Sigmoid colon (tissue), 7 donors: ENCODE results near the gene PJVK. TPM values are rescaled to one million over a fixed set of nuclear protein-coding genes. Genes with fewer than 3 reads are reported as not detected.

Source experiments
- DNase-seq: peaks from one replicate; pipeline ENCODE4 v3.0.0-alpha.2; 2019
- H3K27ac ChIP-seq, 4 donors: fragments of 200-600 bp; sonication (generic); one replicate each; pipeline ENCODE4 v1.5.1; 2016 to 2019; ENCODE audit warnings: mild to moderate bottlenecking in 1 of 4
- H3K27me3 ChIP-seq, 3 donors: fragments of 200-600 bp; sonication (generic); one replicate each; pipeline ENCODE4 v1.5.1; 2019; ENCODE audit warnings: mild to moderate bottlenecking in 1 of 3
- H3K36me3 ChIP-seq, 4 donors: fragments of 200-600 bp; sonication (generic); one replicate each; pipeline ENCODE4 v1.5.1; 2016 to 2019
- H3K4me1 ChIP-seq, 4 donors: fragments of 200-600 bp; sonication (generic); one replicate each; pipeline ENCODE4 v1.5.1; 2017 to 2019
- H3K4me3 ChIP-seq, 4 donors: fragments of 200-600 bp; sonication (generic); one replicate each; pipeline ENCODE4 v1.5.1; 2017 to 2019; ENCODE audit warnings: mild to moderate bottlenecking in 2 of 4, moderate library complexity in 1 of 4
- H3K9me3 ChIP-seq, 4 donors: fragments of 200-600 bp in 3 of 4; sonication (generic) in 3 of 4; one replicate each; pipeline versions ENCODE4 v1.5.1 to v1.6.1; 2013 to 2019
- CTCF ChIP-seq, 4 experiments: fragments of 450-650 bp in 3 of 4; fragments of 200-600 bp in 1 of 4; IDR thresholded peaks; one replicate each; pipeline ENCODE4 v1.5.1; 2016 to 2019; ENCODE audit warnings: antibody characterized with exemption in 4 of 4, mild to moderate bottlenecking in 3 of 4, moderate library complexity in 2 of 4
- EP300 ChIP-seq, 4 donors: sonication (generic); formaldehyde crosslinking; IDR thresholded peaks; one replicate each; pipeline ENCODE4 v1.6.1; 2017; ENCODE audit warnings: antibody characterized with exemption in 4 of 4
- POLR2A ChIP-seq, 2 donors: fragments of 450-650 bp; IDR thresholded peaks; one replicate each; pipeline ENCODE4 v1.6.1; 2016; ENCODE audit warnings: antibody characterized with exemption in 2 of 2, mild to moderate bottlenecking in 2 of 2, moderate library complexity in 2 of 2
- POLR2AphosphoS5 ChIP-seq, 4 donors: sonication (generic); formaldehyde crosslinking; IDR thresholded peaks; one replicate each; pipeline ENCODE4 v1.6.1; 2017; ENCODE audit warnings: antibody characterized with exemption in 4 of 4
- WGBS, 2 donors: extraction: QIAGEN DNeasy Blood & Tissue Kit; methylation state at CpG; one replicate each; pipeline ENCODE4 v1.1.7; 2013; 5-methylcytosine and 5-hydroxymethylcytosine counted together
- intact Hi-C: fragments of 100-400 bp; cut with DNase I; formaldehyde crosslinking; loops from one replicate; pipeline ENCODE4 v1.15.1; 2023
- polyA plus RNA-seq, 3 donors: library from polyadenylated mRNA; stranded (reverse); fragments of 200-250 nt; gene quantifications; one replicate each; pipeline ENCODE4 v1.2.3, GENCODE V29; 2013
- total RNA-seq, 4 donors: library from RNA; depleted of rRNA; stranded (reverse); fragments of >200 nt; gene quantifications; one replicate each; pipeline ENCODE4 v1.1.0, GENCODE V29; 2016
- donor health status: healthy with polysubstance abuse.
- donor health status: Bipolar disorder and iron deficiency.
- donor health status: healthy.

PJVK gene
- total and polyA plus RNA-seq, 7 donors: 0.85 to 8.3 (median 3.0) TPM; not detected in 2

DNA sequence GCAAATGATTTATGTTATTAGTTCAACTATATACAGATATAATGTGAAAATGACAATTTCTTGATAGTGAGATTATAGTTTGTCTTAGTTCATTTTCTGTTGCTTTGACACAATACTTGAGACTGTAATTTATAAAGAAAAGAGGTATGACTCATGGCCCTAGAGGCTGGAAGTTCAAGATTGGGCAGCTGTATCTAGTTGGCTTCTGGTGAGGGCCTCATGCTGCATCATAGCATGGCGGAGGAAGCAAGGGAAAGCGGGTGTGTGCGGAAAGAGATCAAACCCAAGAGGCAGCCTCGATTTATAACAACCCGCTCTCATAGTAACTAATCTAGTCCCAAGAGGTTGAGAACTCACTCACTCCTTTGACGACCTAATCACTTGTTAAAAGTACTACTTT, 40.4 kb downstream of the PJVK start:
- DNase-seq: no peak
- Histone ChIP-seq H3K27ac (no peak overlapping the region), H3K4me3 (no peak overlapping the region), H3K27me3 (no peaks in the 10 kb centered on the region), H3K9me3 (no peaks in the 10 kb centered on the region), H3K36me3 (peaks cover 16 to 76% (median 28%) of the 10 kb centered on the region in 4 donors), H3K4me1 (no peaks in the 10 kb centered on the region)
- no peak for TF ChIP-seq CTCF (IDR thresholded peaks at IDR 0.05)
- TF ChIP-seq POLR2AphosphoS5 (IDR thresholded peaks at IDR 0.05): no peak
- TF ChIP-seq EP300 (IDR thresholded peaks at IDR 0.05): no peak
- no peak for TF ChIP-seq POLR2A (IDR thresholded peaks at IDR 0.05)
- intact Hi-C loops: no loop called here
- WGBS, 2 donors: 96 to 97% methylated on average over 6 of the region's 6 CpGs

DNA sequence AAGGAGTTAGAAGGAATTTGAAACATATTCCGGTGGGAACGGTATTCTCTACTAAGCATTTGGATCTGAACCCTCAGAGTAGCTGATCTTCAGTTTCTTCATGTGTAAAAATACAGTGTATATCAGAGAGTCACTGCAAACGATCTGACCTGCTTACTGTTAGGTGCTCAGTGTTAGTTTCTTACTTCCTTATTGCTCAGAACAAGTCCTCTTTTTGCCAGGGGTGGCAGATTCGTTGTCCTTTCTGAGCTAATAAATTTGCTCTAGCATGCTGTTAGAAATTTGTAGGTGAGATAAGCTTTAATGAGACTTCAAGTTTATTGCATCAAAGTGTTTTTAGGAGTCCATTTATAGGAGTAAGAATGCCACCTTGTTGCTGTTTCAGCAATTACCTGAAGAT, 44.9 kb downstream of the PJVK start:
- H3K4me1 ChIP-seq: no peaks in the 10 kb centered on the region
- TF ChIP-seq EP300 (IDR thresholded peaks at IDR 0.05) (no peak), POLR2AphosphoS5 (IDR thresholded peaks at IDR 0.05) (no peak), POLR2A (IDR thresholded peaks at IDR 0.05) (no peak), CTCF (IDR thresholded peaks at IDR 0.05) (no peak)
- no peaks in the 10 kb centered on the region for H3K27me3 ChIP-seq
- H3K4me3 ChIP-seq: no peak overlapping the region
- peaks cover 17 to 98% (median 42%) of the 10 kb centered on the region in 4 donors for H3K36me3 ChIP-seq
- intact Hi-C loops: no loop called here
- no peak for DNase-seq
- no peaks in the 10 kb centered on the region for H3K9me3 ChIP-seq
- no peak overlapping the region for H3K27ac ChIP-seq
- 17 to 60% methylated on average over 4 of the region's 4 CpGs for WGBS, 2 donors

- DNase-seq: no peak
- Histone ChIP-seq H3K9me3 (no peaks in the 10 kb centered on the region), H3K4me3 (no peak overlapping the region), H3K27ac (no peak overlapping the region), H3K36me3 (peaks cover 14 to 98% (median 54%) of the 10 kb centered on the region in 4 donors), H3K4me1 (no peaks in the 10 kb centered on the region), H3K27me3 (no peaks in the 10 kb centered on the region)
- TF ChIP-seq POLR2A (IDR thresholded peaks at IDR 0.05) (no peak), CTCF (IDR thresholded peaks at IDR 0.05) (no peak), POLR2AphosphoS5 (IDR thresholded peaks at IDR 0.05) (no peak), EP300 (IDR thresholded peaks at IDR 0.05) (no peak)
- intact Hi-C loops: no loop called here
Measured at GRCh38 chr2:178498137-178498536, 47.0 kb downstream of the PJVK start.

DNA sequence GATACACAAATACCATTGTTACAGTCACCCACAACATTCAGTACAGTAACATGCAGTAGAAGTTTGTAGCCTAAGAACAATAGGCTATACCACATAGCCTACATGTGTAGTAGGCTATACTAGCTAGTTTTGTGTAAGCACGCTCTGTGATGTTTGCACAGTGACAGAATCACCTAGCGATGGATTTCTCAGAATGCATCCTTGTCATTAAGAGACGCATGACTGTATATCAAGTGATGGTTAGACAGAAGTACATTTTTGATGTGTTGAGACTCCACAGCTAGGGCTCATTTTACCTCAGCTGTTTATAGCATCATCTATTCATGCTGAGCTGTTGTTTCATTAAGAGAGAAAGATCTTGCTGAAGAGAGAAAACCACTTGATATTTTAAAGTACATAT, 48.5 kb downstream of the PJVK start:
- TF ChIP-seq POLR2A (IDR thresholded peaks at IDR 0.05) (no peak), POLR2AphosphoS5 (IDR thresholded peaks at IDR 0.05) (no peak), CTCF (IDR thresholded peaks at IDR 0.05) (no peak), EP300 (IDR thresholded peaks at IDR 0.05) (no peak)
- WGBS, 2 donors: 97 to 98% methylated on average over 3 of the region's 3 CpGs
- Histone ChIP-seq H3K9me3 (no peaks in the 10 kb centered on the region), H3K4me3 (no peak overlapping the region), H3K27me3 (no peaks in the 10 kb centered on the region), H3K4me1 (no peaks in the 10 kb centered on the region), H3K27ac (no peak overlapping the region), H3K36me3 (peaks cover 10 to 98% (median 51%) of the 10 kb centered on the region in 4 donors)
- DNase-seq: no peak
- intact Hi-C loops: no loop called here

- H3K36me3 ChIP-seq: peaks cover 12 to 94% (median 36%) of the 10 kb centered on the region in 4 donors
- H3K4me3 ChIP-seq: no peak overlapping the region
- 96 to 97% methylated on average over 4 of the region's 4 CpGs for WGBS, 2 donors
- intact Hi-C loops: no loop called here
- H3K27me3 ChIP-seq: no peaks in the 10 kb centered on the region
- no peaks in the 10 kb centered on the region for H3K4me1 ChIP-seq
- DNase-seq: no peak
- no peaks in the 10 kb centered on the region for H3K9me3 ChIP-seq
- TF ChIP-seq POLR2A (IDR thresholded peaks at IDR 0.05) (no peak), CTCF (IDR thresholded peaks at IDR 0.05) (no peak), POLR2AphosphoS5 (IDR thresholded peaks at IDR 0.05) (no peak), EP300 (IDR thresholded peaks at IDR 0.05) (no peak)
- no peak overlapping the region for H3K27ac ChIP-seq
Measured at GRCh38 chr2:178502751-178503150, 51.6 kb downstream of the PJVK start.
